NCI-H1092 (cell line): Measurements from ENCODE around the gene SPAG4.

Experiments
- DNase-seq: peaks from one replicate; lab custom pipeline; 2025; lab: John Stamatoyannopoulos, UW

SPAG4 gene

DNA sequence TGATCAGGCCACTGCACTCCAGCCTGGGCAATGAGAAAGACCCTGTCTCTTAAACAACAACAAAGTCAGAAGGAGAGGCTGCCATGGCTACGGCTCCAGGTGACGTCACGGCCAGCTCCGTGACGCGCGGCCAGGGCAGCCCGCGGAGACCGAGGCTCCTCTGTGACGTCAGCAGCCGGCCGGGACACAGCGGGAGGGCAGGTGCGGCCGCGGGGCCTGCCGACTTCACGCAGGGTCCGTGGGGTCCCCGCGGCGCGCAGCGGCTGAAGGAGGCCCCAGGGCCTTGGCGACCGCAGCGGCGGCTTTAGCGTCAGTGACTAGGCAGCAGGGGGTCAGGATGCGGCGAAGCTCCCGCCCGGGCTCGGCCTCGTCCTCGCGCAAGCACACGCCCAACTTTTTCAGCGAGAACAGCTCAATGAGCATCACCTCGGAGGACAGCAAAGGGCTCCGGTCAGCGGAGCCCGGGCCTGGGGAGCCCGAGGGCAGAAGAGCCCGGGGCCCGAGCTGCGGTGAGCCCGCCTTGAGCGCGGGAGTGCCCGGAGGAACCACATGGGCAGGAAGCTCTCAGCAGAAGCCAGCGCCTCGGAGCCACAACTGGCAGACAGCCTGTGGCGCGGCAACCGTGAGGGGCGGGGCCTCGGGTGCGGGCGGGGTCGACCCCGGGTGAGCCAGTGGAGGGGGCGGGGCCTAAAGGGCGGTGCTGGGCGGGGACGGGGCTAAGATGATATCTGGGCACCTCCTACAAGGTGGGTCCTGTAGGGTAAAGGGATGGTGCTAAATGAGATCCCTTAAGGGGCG, at the start of gene SPAG4:
SPAG4 (plus strand) TSS at position 163 of the 798 bp plus-strand sequence; CDS start at position 338, 175 bp downstream.
- peak; percentile 98 for DNase-seq

DNA sequence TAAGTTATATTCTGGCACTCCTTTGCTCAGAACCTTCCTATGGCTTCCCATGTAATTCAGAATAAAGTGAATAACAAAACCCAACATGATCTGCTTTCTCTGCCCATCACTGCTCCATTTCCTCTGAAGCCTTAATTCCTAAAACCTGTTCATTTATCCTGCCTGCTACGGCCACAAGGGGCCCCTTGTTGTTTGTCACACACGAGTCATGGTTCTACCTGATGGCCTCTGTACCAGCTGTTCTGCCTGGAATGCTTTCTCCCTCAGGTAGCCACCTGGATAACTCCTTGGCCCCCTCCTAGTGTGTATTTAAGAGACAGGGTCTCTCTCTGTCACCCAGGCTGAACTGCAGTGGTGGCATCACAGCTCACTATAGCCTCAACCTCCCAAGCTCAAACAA, 47.0 kb upstream of the SPAG4 start:
- no peak for DNase-seq

DNA sequence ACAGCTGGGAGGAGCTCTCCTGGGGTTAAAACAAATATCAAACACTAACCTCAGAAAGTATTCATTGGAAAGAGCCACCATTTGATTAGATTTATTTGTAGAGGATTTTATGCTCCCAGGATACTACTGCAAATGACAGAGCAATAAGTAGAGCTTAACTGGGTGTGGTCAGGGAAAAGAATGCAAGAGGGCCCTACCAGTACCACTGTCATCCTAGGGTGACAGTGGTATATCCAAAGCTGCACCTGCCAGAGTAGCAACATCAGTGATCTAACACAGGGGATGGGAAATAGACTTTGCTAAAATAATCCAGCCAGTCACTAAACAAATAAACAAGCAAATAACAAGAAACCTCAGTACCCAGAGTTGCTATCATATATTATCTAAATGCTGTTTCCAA, 44.1 kb upstream of the SPAG4 start:
- DNase-seq = no peak

- no peak for DNase-seq
Observed at GRCh38 chr20:35572838-35573237, 42.8 kb upstream of the SPAG4 start.

GRCh38 chr20:35575958-35576357, 39.7 kb upstream of the SPAG4 start:
- no peak for DNase-seq

GRCh38 chr20:35576816-35577215, 38.8 kb upstream of the SPAG4 start:
- no peak for DNase-seq

GRCh38 chr20:35578469-35578868, 37.2 kb upstream of the SPAG4 start:
- DNase-seq = no peak

DNA sequence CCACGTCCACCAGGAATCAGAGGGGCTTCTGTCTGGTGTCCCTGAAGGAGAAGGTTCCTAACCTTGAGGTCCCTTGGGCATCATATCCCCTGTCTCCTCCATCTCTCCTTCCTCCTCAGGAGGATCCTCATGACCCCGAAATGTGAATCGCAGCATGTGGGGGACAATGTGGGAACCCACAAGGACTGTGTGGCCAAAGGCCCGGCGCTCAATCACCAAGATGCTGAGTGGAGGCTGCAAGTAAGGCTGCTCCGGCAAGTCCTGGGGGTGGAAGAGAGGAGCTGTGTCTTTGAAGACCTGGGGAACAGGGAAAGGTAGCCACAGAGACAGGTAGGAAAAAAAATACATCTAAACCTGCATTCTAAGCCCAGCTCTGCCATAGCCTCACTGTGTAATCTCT, 36.4 kb upstream of the SPAG4 start:
- DNase-seq = no peak

DNA sequence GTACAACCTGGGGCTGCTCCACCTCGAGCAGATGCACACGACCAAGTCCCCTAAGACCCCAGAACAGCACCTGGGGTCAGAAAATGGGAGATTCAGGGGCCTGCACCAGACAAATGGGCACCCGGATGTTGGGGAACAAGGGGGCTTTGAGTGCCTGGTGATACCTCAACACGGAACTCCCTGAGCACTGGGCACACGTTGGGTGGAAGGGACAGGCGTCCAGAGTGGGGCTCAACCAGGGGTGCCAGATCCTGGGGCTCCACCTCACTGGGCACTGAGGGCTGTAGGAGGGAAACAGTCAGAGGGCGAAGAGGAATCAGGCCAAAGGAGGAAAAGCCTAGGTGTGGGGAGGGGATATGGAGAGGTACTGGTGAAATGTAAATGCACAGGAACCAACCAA, 33.5 kb upstream of the SPAG4 start:
- no peak for DNase-seq

DNA sequence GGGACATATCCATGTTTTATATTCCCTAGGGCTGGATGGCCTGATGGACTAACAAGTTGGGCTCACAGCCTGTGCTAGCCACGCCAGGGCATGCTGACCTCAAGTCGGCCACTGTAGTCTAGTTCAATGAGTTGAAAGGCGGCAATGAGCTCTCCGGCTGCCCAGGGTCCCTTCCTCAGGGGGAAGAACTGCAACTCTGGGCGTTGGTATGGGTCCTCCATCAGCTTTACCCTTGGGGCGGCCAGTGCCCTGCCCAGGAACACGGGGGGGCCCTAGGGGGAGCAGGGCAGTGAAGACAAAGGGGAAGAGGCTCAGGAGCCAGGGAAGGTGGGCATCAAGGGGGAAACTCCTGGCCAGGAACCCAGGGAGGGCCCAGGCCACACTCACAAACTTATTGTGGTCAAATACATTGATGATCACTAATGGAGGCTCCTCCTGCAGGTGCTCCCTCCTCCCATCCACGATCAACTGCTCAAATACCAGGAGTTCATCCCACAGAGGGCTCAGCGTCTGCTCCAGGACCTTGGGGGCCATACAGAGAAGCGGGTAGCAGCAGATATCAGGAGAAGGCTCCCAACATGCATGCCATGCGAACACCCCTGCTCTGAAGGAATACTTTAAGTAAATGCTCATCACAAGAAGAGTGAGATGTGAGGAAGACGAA, 32.8 kb upstream of the SPAG4 start:
- no peak for DNase-seq

- no peak for DNase-seq
Observed at GRCh38 chr20:35583636-35584560, 31.7 kb upstream of the SPAG4 start.

- no peak for DNase-seq
Observed at GRCh38 chr20:35586751-35587425, 28.7 kb upstream of the SPAG4 start.

GRCh38 chr20:35587436-35587835, 28.2 kb upstream of the SPAG4 start:
- DNase-seq = no peak

- no peak for DNase-seq
Observed at GRCh38 chr20:35588397-35588796, 27.2 kb upstream of the SPAG4 start.

DNA sequence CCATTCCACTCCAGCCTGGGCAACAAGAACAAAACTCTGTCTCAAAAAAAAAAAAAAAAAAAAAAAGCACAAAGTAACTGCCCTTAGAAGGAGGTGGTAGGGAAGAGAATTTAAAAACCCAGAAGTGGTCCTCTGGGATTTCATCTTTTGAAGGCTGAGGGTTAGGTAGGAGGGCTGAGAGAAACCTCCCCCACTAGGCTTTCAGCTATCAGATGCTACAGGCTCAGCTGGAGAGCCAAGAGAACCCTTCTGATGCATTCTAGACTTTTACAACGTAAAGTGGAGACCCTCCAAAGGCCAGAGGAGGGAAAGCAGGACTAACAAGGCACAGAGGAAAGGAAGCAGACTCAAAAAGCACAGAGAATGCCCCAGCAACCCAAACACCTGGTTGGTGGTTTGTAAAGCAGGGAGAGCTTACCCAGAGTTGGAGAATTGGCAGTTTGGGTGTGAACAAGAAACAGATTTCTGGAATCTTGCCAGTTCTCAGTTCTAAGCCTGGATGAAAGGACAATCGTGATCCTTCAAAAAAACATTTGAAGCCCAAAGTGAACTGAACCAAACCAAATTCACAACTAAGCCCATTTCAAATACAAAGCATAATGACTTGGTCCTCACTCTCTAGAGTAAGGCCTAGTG, 23.2 kb upstream of the SPAG4 start:
- no peak for DNase-seq

DNA sequence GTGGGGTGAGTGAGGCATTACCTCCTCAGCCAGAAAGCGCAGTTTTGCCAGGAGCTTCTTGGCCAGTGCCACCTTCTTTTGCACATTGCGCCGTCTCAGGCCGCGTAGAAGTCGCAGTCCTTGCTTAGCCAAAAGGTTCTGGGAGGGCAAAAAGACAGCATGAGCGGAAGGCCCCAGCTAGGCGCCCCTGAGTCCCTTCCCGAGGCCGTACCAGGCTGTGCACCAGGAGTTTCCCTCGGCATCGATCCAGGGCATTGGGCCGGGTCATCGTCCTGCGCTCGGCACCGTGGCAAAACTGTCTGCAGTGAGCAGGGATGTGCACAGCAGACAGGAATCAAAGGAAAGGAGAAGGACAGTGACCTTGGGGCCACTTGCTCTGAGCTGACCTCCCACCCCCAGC, 20.2 kb upstream of the SPAG4 start:
- no peak for DNase-seq

GRCh38 chr20:35595901-35596300, 19.7 kb upstream of the SPAG4 start:
- DNase-seq = no peak

GRCh38 chr20:35597186-35597585, 18.4 kb upstream of the SPAG4 start:
- DNase-seq = no peak

GRCh38 chr20:35598476-35598875, 17.2 kb upstream of the SPAG4 start:
- no peak for DNase-seq

DNA sequence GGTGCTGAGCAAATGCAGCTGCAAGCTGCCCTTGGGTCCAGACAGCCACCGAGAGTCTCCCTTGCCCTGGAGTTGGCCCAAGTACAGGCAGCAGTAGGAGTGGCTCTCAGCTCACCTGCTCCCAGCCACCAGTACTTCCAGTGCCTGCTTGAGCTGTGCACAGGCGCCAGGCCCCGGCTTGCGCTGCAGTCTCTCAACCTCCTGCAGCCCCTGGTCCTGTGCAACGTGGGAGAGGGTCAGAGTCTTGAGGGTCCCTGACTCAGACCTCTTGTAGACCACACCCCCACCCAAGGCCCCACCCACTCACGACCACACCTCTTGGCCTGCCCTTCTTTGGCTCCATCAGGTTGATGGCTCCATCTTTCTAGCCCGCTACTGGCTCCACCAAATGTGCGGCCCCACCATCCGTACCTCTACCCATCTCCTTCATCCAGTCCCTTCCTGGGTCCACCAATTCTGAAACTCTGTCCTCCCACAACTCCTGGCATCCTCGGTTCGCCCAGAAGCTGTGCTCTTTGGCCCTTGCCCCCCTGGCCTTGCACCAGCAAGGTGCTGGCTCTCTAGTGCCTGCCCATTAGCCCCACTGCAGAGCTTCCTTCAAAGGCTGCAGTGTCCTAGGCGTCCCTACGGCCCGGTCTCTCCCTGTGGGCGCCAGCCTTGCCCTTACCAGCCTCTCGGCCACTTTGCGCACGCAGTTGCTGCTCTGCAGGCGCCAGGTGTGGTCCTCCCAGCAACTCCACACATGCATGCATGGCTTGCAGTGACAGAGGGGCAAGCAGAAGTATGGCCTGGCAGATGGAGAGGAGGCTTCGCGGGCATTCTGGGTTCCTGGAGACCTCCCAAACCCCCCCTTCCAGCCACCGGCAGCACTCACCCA, 16.5 kb upstream of the SPAG4 start:
- no peak for DNase-seq

DNA sequence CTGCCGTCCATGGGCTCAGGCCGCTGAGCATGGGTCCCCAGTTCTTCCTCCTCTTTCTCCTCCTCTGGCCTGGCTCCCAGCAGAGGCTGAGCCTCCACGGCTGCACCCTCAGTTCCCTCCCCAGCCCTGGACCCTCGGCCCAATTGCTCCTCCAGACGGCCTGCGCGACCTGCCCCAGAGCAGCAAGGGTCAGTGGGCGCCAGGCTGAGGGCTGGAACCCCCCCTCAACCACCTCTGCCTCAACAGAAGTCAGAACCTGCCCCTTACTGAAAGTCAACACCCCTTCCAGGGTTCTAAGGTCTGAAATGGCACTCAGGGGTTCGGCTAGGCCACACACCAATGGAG, 15.9 kb upstream of the SPAG4 start:
- DNase-seq = no peak
